GM18951 (cell line): Measurements from ENCODE around the gene RINT1.

ENCODE experiments used
- POLR2A ChIP-seq: IDR thresholded peaks from 4 replicates; pipeline ENCODE4 v1.6.1; 2011; ENCODE audit warnings: mild to moderate bottlenecking; ENCODE audit not compliant: insufficient read length, insufficient read depth; ENCODE audit errors: extremely low read depth
- in situ Hi-C: fragments of 300-500 bp; cut with MboI; formaldehyde crosslinking; loops from one replicate; pipeline ENCODE4 v1.12.0; 2022; ENCODE audit warnings: low sequenced_read_pairs, mixed read lengths, inconsistent platforms; ENCODE audit not compliant: unreplicated experiment

RINT1 gene

DNA sequence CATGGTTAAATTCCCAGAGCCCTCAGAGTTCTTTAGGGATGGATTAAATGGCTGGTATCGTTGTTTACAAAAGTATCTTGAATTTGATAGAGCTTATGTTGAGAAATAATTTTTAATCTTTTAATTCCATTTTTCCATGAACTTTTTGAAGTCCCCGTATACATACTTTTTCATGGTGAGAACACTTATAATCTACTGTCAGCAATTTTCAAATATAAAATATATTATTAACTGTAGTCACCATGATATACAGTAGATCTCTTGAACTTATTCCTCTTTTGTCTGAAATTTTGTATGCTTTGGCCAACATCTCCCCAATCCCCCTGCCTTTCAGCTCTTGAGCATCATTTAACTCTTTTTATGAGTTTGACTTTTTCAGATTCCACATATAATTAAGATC is 39.9 kb downstream of the RINT1 start:
- no peak for TF ChIP-seq POLR2A

DNA sequence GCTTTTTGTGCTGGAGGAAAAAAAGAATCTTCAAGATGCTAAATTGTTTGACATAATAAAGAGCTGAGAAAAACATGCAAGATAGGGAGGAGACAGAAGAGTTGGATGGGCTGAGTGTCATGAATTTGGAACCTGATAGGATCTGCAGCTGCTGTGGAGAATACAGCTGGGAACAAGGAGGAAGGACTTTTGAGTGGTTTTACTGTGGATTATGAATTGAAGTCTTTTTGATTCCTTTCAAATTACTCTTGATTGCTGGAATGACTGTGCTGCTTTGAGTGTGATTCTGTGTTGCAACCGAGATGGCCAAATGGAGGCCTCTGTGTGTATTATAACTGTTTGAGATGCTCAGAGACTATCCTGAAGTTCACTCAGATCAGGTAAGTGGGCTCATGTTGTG is 45.2 kb downstream of the RINT1 start:
- in situ Hi-C loops: no loop called here
- TF ChIP-seq POLR2A: no peak

More for the DNA sequence above, 39.9 kb downstream of the RINT1 start:
- in situ Hi-C loops: no loop called here

DNA sequence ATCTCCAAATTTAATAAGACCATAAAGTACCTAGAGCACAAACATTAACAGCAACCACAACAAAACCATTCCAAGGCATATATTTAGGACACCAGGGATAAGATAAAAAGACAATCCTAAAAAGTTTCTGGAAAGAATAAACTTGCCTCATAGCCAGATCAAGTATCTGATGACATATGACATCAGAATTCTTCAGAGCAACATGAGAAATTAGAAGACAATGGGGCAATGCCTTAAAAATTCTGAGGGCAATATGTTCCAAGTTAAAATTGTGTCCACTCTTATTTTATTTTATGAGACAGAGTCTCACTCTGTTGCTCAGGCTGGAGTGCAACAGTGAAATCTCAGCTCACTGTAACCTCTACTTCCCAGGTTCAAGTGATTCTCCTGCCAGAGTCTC is 46.5 kb downstream of the RINT1 start:
- TF ChIP-seq POLR2A: no peak
- in situ Hi-C loops: no loop called here

DNA sequence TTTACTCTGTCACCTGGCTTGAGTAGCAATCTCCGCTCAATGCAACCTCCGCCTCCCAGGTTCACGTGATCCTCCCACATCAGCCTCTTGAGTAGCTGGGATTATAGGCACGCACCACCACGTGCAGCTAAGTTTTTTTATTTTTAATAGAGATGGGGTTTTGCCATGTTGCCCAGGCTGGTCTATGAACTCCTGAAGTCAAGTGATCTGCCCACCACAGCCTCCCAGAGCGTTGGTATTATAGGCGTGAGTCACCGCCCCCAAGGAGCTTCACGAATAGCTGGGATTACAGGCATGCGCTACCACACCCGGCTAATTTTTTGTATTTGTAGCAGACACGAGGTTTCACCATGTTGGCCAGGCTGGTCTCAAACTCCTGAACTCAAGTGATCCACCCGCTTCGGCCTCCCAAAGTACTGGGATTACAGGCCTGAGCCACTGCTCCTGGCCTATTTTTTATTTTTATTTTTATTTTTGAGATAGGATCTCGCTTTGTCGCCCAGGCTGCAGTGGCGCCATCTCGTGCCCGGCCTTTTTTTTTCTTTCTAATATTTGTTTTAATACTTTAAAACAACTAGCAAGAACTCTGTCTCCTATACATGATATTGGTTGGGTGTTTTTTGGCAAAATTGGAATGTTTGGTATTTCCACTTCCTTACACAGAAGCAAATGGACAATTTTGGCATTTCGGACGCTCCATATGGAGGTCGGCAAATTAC is 48.2 kb downstream of the RINT1 start:
- in situ Hi-C loops: no loop called here
- TF ChIP-seq POLR2A: no peak

- no peak for TF ChIP-seq POLR2A
- in situ Hi-C loops: no loop called here
These were observed 49.2 kb downstream of the RINT1 start, which contains the start of gene EFCAB10 for GRCh38 chr7:105581066-105581811. EFCAB10 (minus strand) TSS chr7:105581493; CDS start chr7:105581463, 30 bp downstream.

DNA sequence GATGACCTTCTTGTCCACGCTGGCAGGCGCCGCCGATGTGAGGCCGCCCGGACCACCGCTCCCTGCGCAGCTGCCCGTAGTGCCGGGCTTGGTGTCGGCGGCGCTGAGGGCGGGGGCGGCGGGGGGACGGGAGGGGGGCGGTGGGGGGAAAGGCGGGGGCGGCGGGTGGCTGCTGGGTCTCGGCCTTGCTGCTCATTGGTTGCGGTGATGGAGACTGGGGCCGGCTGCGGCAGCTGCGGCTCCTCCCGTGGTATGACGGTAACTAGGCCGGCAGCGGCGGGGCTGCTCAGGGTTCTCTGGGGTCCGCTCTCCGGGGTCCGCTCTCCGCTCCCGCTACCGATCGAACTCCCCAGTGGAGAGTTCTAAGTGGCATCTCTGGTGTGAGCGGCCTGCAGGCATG is 51.1 kb downstream of the RINT1 start:
- in situ Hi-C loops: no loop called here
- no peak for TF ChIP-seq POLR2A

DNA sequence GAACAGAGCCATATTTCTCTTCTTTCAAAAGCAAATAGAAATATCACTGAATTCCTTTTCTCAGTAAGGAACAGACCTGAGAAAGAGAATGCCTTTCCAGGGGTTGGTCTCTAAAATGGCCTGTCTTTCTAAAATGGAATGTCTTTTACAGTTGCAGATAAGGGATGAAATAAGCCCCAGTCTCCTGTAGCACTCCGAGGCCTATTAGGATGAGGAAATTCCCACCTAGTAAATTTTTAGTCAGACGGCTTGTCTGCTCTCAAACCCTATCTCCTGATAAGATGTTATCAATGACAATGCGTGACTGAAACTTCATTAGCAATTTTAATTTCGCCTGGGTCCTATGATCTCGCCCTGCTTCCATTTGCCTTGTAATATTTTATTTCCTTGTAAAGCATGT is 52.2 kb downstream of the RINT1 start:
- no peak for TF ChIP-seq POLR2A
- in situ Hi-C loops: no loop called here

GRCh38 chr7:105585850-105586500 is 54.0 kb downstream of the RINT1 start:
- no peak for TF ChIP-seq POLR2A
- in situ Hi-C loops: no loop called here

DNA sequence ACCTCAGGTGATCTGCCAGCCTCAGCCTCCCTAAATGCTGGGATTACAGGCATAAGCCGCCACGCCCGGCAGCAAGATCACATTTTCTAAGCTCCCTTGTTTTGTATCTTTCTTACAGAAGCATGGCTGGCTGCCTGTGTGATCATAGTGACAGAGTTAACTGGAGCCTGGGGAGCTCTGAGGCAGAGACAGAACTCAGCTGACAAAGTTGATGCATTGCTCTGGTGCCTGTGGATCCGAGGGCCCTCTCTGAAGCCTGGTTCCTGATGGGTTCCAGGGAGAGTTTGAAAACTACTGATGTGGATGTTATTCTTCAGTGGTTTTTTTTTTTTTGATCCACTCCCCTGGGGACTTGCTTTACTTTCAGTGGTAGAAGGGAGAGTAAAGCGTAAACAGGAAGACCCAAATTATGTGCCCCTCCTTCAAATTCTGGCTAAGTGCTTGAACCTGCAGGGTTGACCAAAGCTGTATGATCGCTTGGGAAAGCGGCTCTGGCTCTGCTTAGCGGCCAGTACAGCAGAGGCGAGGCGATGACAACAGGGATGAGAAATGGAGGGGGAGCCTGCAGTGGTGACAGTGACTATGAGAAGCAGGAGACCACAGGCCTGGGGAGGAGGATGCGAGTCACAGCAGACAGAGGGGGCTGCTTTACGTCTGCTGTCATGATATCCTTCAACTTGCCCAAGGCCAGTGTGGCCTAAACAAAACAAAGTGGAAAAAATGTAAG is 56.1 kb downstream of the RINT1 start:
- no peak for TF ChIP-seq POLR2A
- in situ Hi-C loops: no loop called here

DNA sequence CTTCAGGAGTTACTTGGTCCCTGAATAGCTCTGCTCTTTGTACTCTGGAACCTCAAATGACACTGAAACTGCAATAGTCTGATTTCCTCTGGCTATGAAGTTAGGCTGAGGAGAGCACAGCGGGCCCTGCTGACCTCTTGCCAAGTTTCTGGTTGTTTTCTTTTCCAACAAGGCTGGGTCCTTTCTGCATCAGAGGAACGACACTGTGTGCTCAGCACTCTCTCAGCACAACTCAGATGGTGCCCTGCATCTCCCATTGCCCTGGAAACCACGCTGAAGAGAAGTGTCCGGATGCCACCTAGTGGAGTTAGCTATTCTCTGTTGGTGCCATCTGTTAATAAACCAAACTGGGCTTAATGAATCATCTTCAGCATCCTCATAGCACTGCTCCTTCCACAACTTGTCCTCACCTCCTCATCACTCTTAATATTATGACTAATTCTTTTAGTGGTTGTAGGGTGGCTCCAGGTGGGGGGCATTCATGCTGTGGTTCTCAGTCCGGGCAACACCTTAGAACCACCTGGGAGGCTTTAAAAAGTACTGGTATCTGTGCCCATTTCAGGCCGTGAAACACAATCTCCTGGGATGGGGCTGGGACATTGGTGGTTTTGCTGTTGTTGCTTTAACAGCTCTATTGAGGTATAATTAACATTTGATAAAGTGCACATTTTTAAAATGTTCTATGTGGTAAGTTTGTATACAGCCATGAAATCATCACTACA is 57.5 kb downstream of the RINT1 start:
- no peak for TF ChIP-seq POLR2A
- in situ Hi-C loops: no loop called here

GRCh38 chr7:105590793-105591192 is 58.8 kb downstream of the RINT1 start:
- no peak for TF ChIP-seq POLR2A
- in situ Hi-C loops: no loop called here

GRCh38 chr7:105591522-105591921 is 59.5 kb downstream of the RINT1 start:
- in situ Hi-C loops: no loop called here
- TF ChIP-seq POLR2A: no peak
